SJCRH30 (cell line): ENCODE data around the gene CDHR3. TPM values are rescaled to one million over a fixed set of nuclear protein-coding genes. Genes with fewer than 3 reads are reported as not detected.
"Not testable (repeated sequence)": the region's sequence is repeated elsewhere in the genome, so short reads cannot be mapped to it uniquely, and the experiment has no call there.

Experiments
- DNase-seq, 2 experiments: peaks; one replicate each; pipeline ENCODE4 v3.0.0-alpha.2; 2015 to 2020
- H3K27ac ChIP-seq: fragments of 250-450 bp; sonication (Bioruptor Pico); 2 replicates; pipeline ENCODE4 v1.5.1; 2020; ENCODE audit warnings: mild to moderate bottlenecking, moderate library complexity
- H3K27me3 ChIP-seq: fragments of 250-450 bp; sonication (Bioruptor Pico); 2 replicates; pipeline ENCODE4 v1.5.1; 2020; ENCODE audit warnings: mild to moderate bottlenecking, moderate library complexity
- H3K36me3 ChIP-seq: fragments of 250-450 bp; sonication (Bioruptor Pico); 2 replicates; pipeline ENCODE4 v1.5.1; 2020; ENCODE audit warnings: mild to moderate bottlenecking, moderate library complexity
- H3K4me1 ChIP-seq: fragments of 250-450 bp; sonication (Bioruptor Pico); 2 replicates; pipeline ENCODE4 v1.5.1; 2020; ENCODE audit warnings: mild to moderate bottlenecking, moderate library complexity
- H3K4me3 ChIP-seq: fragments of 250-450 bp; sonication (Bioruptor Pico); 2 replicates; pipeline ENCODE4 v1.5.1; 2020; ENCODE audit warnings: mild to moderate bottlenecking, moderate library complexity
- H3K9me3 ChIP-seq: fragments of 250-450 bp; sonication (Bioruptor Pico); replicated peaks from 2 replicates; pipeline ENCODE4 v1.5.1; 2020; ENCODE audit warnings: mild to moderate bottlenecking, moderate library complexity
- total RNA-seq: library from RNA; depleted of rRNA; stranded (reverse); fragments of >200 nt; shearing (Covaris generic); gene quantifications from 2 replicates; pipeline ENCODE4 v1.2.3, GENCODE V29; 2014

CDHR3 gene
- total RNA-seq, 1 experiment from 2014 or later, result 1.5 TPM

GRCh38 chr7:106001196-106001595, 38.1 kb downstream of the CDHR3 start:
- Histone ChIP-seq H3K4me3 (no peak overlapping the region), H3K9me3 (no peaks in the 10 kb centered on the region), H3K36me3 (no peaks in the 10 kb centered on the region), H3K4me1 (peaks cover 7% of the 10 kb centered on the region; the same call in 1 of the 2 replicates), H3K27me3 (peaks cover 4% of the 10 kb centered on the region; the same call in 1 of the 2 replicates), H3K27ac (no peak overlapping the region)
- DNase-seq, result no peak

GRCh38 chr7:106001886-106002285, 38.8 kb downstream of the CDHR3 start:
- Histone ChIP-seq H3K36me3 (no peaks in the 10 kb centered on the region), H3K9me3 (no peaks in the 10 kb centered on the region), H3K27me3 (peaks cover 4% of the 10 kb centered on the region; the same call in 1 of the 2 replicates), H3K4me3 (no peak overlapping the region), H3K27ac (no peak overlapping the region), H3K4me1 (peaks cover 7% of the 10 kb centered on the region; the same call in 1 of the 2 replicates)
- peak; percentile 16 to 29 for DNase-seq

- Histone ChIP-seq H3K27me3 (peaks cover 4% of the 10 kb centered on the region; the same call in 1 of the 2 replicates), H3K4me1 (peaks cover 7% of the 10 kb centered on the region; the same call in 1 of the 2 replicates), H3K36me3 (no peaks in the 10 kb centered on the region), H3K9me3 (no peaks in the 10 kb centered on the region), H3K27ac (no peak overlapping the region), H3K4me3 (no peak overlapping the region)
- no peak for DNase-seq
These were observed 40.5 kb downstream of the CDHR3 start for GRCh38 chr7:106003525-106004064.

- Histone ChIP-seq H3K27me3 (peaks cover 4% of the 10 kb centered on the region; the same call in 1 of the 2 replicates), H3K4me3 (no peak overlapping the region), H3K27ac (no peak overlapping the region), H3K9me3 (no peaks in the 10 kb centered on the region), H3K36me3 (no peaks in the 10 kb centered on the region), H3K4me1 (peaks cover 2% of the 10 kb centered on the region; the same call in 1 of the 2 replicates)
- DNase-seq, result no peak
These were observed 43.8 kb downstream of the CDHR3 start for GRCh38 chr7:106006906-106007305.

- H3K4me3 ChIP-seq, H3K27ac ChIP-seq, DNase-seq, H3K9me3 ChIP-seq, H3K4me1 ChIP-seq, H3K36me3 ChIP-seq, H3K27me3 ChIP-seq: not testable (repeated sequence)
These were observed 44.7 kb downstream of the CDHR3 start for GRCh38 chr7:106007796-106008195.

- no peaks in the 10 kb centered on the region for H3K4me1 ChIP-seq
- H3K36me3 ChIP-seq, result no peaks in the 10 kb centered on the region
- no peaks in the 10 kb centered on the region for H3K9me3 ChIP-seq
- no peaks in the 10 kb centered on the region for H3K27me3 ChIP-seq
- H3K27ac ChIP-seq, result no peak overlapping the region
- DNase-seq, result peak; percentile 91 to 92
- H3K4me3 ChIP-seq, result peak overlapping the region; percentile 29
These were observed 46.6 kb downstream of the CDHR3 start for GRCh38 chr7:106009503-106010226.

- Histone ChIP-seq H3K4me1 (no peaks in the 10 kb centered on the region), H3K27ac (no peak overlapping the region), H3K9me3 (no peaks in the 10 kb centered on the region), H3K27me3 (no peaks in the 10 kb centered on the region), H3K4me3 (no peak overlapping the region), H3K36me3 (no peaks in the 10 kb centered on the region)
- DNase-seq, result no peak
These were observed 47.3 kb downstream of the CDHR3 start for GRCh38 chr7:106010331-106010730.

- Histone ChIP-seq H3K4me3 (no peak overlapping the region), H3K9me3 (no peaks in the 10 kb centered on the region), H3K36me3 (no peaks in the 10 kb centered on the region), H3K4me1 (no peaks in the 10 kb centered on the region), H3K27ac (no peak overlapping the region), H3K27me3 (no peaks in the 10 kb centered on the region)
- no peak for DNase-seq
These were observed 47.8 kb downstream of the CDHR3 start for GRCh38 chr7:106010866-106011265.

GRCh38 chr7:106012184-106012583, 49.1 kb downstream of the CDHR3 start:
- no peaks in the 10 kb centered on the region for H3K4me1 ChIP-seq

GRCh38 chr7:106012935-106013439, 49.9 kb downstream of the CDHR3 start:
- no peak overlapping the region for H3K27ac ChIP-seq
- H3K4me3 ChIP-seq, result no peak overlapping the region
- no peaks in the 10 kb centered on the region for H3K9me3 ChIP-seq
- no peak for DNase-seq
- H3K36me3 ChIP-seq, result no peaks in the 10 kb centered on the region
- no peaks in the 10 kb centered on the region for H3K27me3 ChIP-seq
- no peaks in the 10 kb centered on the region for H3K4me1 ChIP-seq

More at GRCh38 chr7:106012184-106012583, 49.1 kb downstream of the CDHR3 start:
- H3K9me3 ChIP-seq, result no peaks in the 10 kb centered on the region
- DNase-seq, result no peak
- no peak overlapping the region for H3K4me3 ChIP-seq
- no peaks in the 10 kb centered on the region for H3K27me3 ChIP-seq
- H3K27ac ChIP-seq, result no peak overlapping the region
- no peaks in the 10 kb centered on the region for H3K36me3 ChIP-seq

GRCh38 chr7:106015381-106016218, 52.5 kb downstream of the CDHR3 start:
- no peaks in the 10 kb centered on the region for H3K9me3 ChIP-seq
- no peak for DNase-seq
- no peaks in the 10 kb centered on the region for H3K4me1 ChIP-seq
- H3K36me3 ChIP-seq, result no peaks in the 10 kb centered on the region
- no peak overlapping the region for H3K27ac ChIP-seq
- no peak overlapping the region for H3K4me3 ChIP-seq
- no peaks in the 10 kb centered on the region for H3K27me3 ChIP-seq

- no peak for DNase-seq
- H3K4me3 ChIP-seq, result no peak overlapping the region
- no peaks in the 10 kb centered on the region for H3K27me3 ChIP-seq
- no peaks in the 10 kb centered on the region for H3K4me1 ChIP-seq
- H3K9me3 ChIP-seq, result no peaks in the 10 kb centered on the region
- no peaks in the 10 kb centered on the region for H3K36me3 ChIP-seq
- no peak overlapping the region for H3K27ac ChIP-seq
These were observed 53.3 kb downstream of the CDHR3 start for GRCh38 chr7:106016331-106016730.

- H3K36me3 ChIP-seq, result no peaks in the 10 kb centered on the region
- no peak overlapping the region for H3K4me3 ChIP-seq
- no peaks in the 10 kb centered on the region for H3K4me1 ChIP-seq
- H3K27me3 ChIP-seq, result no peaks in the 10 kb centered on the region
- H3K9me3 ChIP-seq, result no peaks in the 10 kb centered on the region
- no peak overlapping the region for H3K27ac ChIP-seq
- DNase-seq, result no peak
These were observed 54.6 kb downstream of the CDHR3 start for GRCh38 chr7:106017657-106018056.

- Histone ChIP-seq H3K27me3 (no peaks in the 10 kb centered on the region), H3K9me3 (no peaks in the 10 kb centered on the region), H3K4me1 (no peaks in the 10 kb centered on the region), H3K4me3 (no peak overlapping the region), H3K36me3 (no peaks in the 10 kb centered on the region), H3K27ac (no peak overlapping the region)
- no peak for DNase-seq
These were observed 55.8 kb downstream of the CDHR3 start for GRCh38 chr7:106018566-106019469.
